Mesenchymal stem cell (in vitro differentiated cells and primary cell): Measurements from ENCODE around the gene MTOR.

ENCODE experiments used
- DNase-seq: peaks from one replicate; pipeline ENCODE4 v3.0.0-alpha.2; 2013
- H2AFZ ChIP-seq: one replicate; pipeline ENCODE4 v1.6.1; 2013; ENCODE audit warnings: low read depth, mild to moderate bottlenecking, control low read depth, inconsistent platforms, low read length, moderate library complexity
- H2AK5ac ChIP-seq: 2 replicates; pipeline ENCODE4 v1.6.1; 2013; ENCODE audit warnings: low read length, moderate library complexity, mild to moderate bottlenecking, inconsistent platforms; ENCODE audit not compliant: severe bottlenecking
- H2BK120ac ChIP-seq: one replicate; pipeline ENCODE4 v1.6.1; 2013; ENCODE audit warnings: low read depth, mild to moderate bottlenecking, inconsistent platforms, low read length, moderate library complexity
- H2BK12ac ChIP-seq, 2 experiments: one replicate each; pipeline ENCODE4 v1.6.1; 2013; ENCODE audit warnings: inconsistent platforms in 2 of 2, low read length in 2 of 2, mild to moderate bottlenecking in 2 of 2, moderate library complexity in 2 of 2, control low read depth in 1 of 2
- H2BK15ac ChIP-seq: one replicate; pipeline ENCODE4 v1.6.1; 2013; ENCODE audit warnings: mild to moderate bottlenecking, low read depth, inconsistent platforms; ENCODE audit not compliant: poor library complexity, severe bottlenecking
- H2BK5ac ChIP-seq: 2 replicates; pipeline ENCODE4 v1.6.1; 2013; ENCODE audit warnings: low read depth, mild to moderate bottlenecking, low read length, control low read depth, inconsistent platforms; ENCODE audit not compliant: poor library complexity, severe bottlenecking
- H3K14ac ChIP-seq, 2 experiments: one replicate each; pipeline ENCODE4 v1.6.1; 2013; ENCODE audit warnings: inconsistent platforms in 2 of 2, low read length in 2 of 2, control low read depth in 1 of 2, mild to moderate bottlenecking in 1 of 2, moderate library complexity in 1 of 2
- H3K18ac ChIP-seq, 2 experiments: one replicate each; pipeline ENCODE4 v1.6.1; 2013; ENCODE audit warnings: inconsistent platforms in 2 of 2, low read length in 2 of 2, control low read depth in 1 of 2, low read depth in 1 of 2, mild to moderate bottlenecking in 1 of 2
- H3K23ac ChIP-seq, 2 experiments: one replicate each; pipeline ENCODE4 v1.6.1; 2013; ENCODE audit warnings: inconsistent platforms in 2 of 2, low read length in 2 of 2, mild to moderate bottlenecking in 2 of 2, moderate library complexity in 2 of 2, control low read depth in 1 of 2
- H3K27ac ChIP-seq: 2 replicates; pipeline ENCODE4 v1.5.1; 2013; ENCODE audit warnings: mild to moderate bottlenecking, moderate library complexity, low read length, control low read depth, inconsistent platforms; ENCODE audit not compliant: poor library complexity, severe bottlenecking
- H3K27me3 ChIP-seq, 2 experiments: 2 replicates each; pipeline versions ENCODE4 v1.6.1 to v1.7.0; 2013; ENCODE audit warnings: low read length in 2 of 2, mild to moderate bottlenecking in 2 of 2, moderate library complexity in 2 of 2, control low read depth in 1 of 2, inconsistent platforms in 1 of 2; ENCODE audit not compliant: control insufficient read depth in 1 of 2, insufficient read depth in 1 of 2
- H3K36me3 ChIP-seq, 2 experiments: 2 replicates each; pipeline versions ENCODE4 v1.6.1 to v1.7.0; 2013; ENCODE audit warnings: low read length in 2 of 2, control low read depth in 1 of 2, inconsistent platforms in 1 of 2, low read depth in 1 of 2, mild to moderate bottlenecking in 1 of 2; ENCODE audit not compliant: insufficient read depth in 2 of 2, control insufficient read depth in 1 of 2
- H3K4ac ChIP-seq, 2 experiments: one replicate each; pipeline ENCODE4 v1.6.1; 2013; ENCODE audit warnings: inconsistent platforms in 2 of 2, low read length in 2 of 2, mild to moderate bottlenecking in 2 of 2, moderate library complexity in 2 of 2, control low read depth in 1 of 2, low read depth in 1 of 2
- H3K4me1 ChIP-seq: 2 replicates; pipeline ENCODE4 v1.6.1; 2013; ENCODE audit warnings: low read depth, low read length, control low read depth; ENCODE audit not compliant: control insufficient read depth, insufficient read depth
- H3K4me2 ChIP-seq: 2 replicates; pipeline ENCODE4 v1.6.1; 2013; ENCODE audit warnings: low read length, mild to moderate bottlenecking, inconsistent platforms; ENCODE audit not compliant: poor library complexity, severe bottlenecking
- H3K4me3 ChIP-seq, 2 experiments: 2 replicates each; pipeline versions ENCODE4 v1.5.1 to v1.7.0; 2013; ENCODE audit warnings: low read length in 2 of 2, mild to moderate bottlenecking in 2 of 2, control low read depth in 1 of 2, low read depth in 1 of 2; ENCODE audit not compliant: insufficient read depth in 1 of 2
- H3K79me1 ChIP-seq: replicated peaks from 2 replicates; pipeline ENCODE4 v1.6.1; 2013; ENCODE audit warnings: mild to moderate bottlenecking, control low read depth, low read length, inconsistent platforms; ENCODE audit not compliant: poor library complexity, severe bottlenecking
- H3K9ac ChIP-seq: 2 replicates; pipeline ENCODE4 v1.7.0; 2013; ENCODE audit warnings: mild to moderate bottlenecking, low read length, moderate library complexity
- H3K9me3 ChIP-seq: 2 replicates; pipeline ENCODE4 v1.7.0; 2013; ENCODE audit warnings: mild to moderate bottlenecking, low read length; ENCODE audit not compliant: control insufficient read depth
- H4K8ac ChIP-seq: one replicate; pipeline ENCODE4 v1.6.1; 2013; ENCODE audit warnings: inconsistent platforms, mild to moderate bottlenecking, low read length, moderate library complexity
- H4K91ac ChIP-seq: one replicate; pipeline ENCODE4 v1.6.1; 2013; ENCODE audit warnings: mild to moderate bottlenecking, low read length, inconsistent platforms
- WGBS: methylation state at CpG from one replicate; pipeline ENCODE4 v1.1.7; 2013; ENCODE audit warnings: mixed read lengths; 5-methylcytosine and 5-hydroxymethylcytosine counted together

The MTOR gene

DNA sequence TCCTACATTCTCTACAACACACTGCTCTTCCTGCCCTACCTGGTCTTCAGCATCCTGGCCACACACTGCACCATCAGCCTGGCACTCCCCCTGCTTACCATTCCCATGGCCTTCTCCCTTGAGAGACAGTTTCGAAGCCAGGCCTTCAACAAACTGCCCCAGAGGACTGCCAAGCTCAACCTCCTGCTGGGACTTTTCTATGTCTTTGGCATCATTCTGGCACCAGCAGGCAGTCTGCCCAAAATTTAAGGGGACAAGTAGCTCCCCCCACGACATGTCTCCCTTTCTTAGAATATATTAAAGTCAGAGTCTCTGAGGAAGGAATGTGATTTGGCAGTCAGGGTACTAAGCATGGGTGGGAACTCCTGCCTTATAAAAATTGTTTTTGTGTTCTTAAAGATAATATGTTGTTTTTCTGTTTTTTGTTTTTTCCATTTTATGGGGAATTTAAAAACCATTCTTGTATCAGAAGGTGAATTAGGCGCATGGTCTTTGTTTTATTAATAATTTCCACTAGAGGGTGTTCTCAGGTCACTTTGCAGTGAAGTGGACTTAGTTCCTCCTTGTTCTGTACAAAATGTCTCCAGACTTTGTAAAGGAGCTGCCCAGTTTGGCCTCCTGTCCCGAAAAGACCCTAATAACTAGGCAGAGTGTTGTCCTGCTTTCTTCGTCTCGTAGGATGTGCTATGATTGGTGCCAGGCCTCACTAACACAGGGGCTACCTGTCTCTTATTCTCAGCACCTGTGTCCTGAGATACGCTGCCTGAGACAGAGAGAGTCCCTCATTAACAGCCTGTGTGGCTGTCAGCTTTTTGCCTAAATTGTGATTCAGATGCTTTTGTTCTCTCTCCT is 23.8 kb upstream of the MTOR start:
- Histone ChIP-seq H3K18ac (no peak overlapping the region), H4K8ac (peak overlapping the region; percentile 40), H3K14ac (no peak overlapping the region), H3K4me1 (peaks cover 10% of the 10 kb centered on the region), H2AFZ (no peak overlapping the region), H3K27ac (no peak overlapping the region), H3K9me3 (no peaks in the 10 kb centered on the region), H2BK5ac (no peak overlapping the region), H2BK15ac (no peak overlapping the region), H3K9ac (peak overlapping the region; percentile 10), H3K79me1 (peaks cover 43% of the 10 kb centered on the region), H2BK120ac (no peak overlapping the region), H3K4ac (no peak overlapping the region), H3K36me3 (peaks cover 12 to 26% of the 10 kb centered on the region in 2 experiments), H2BK12ac (no peak overlapping the region), H3K4me2 (no peak overlapping the region), H3K23ac (no peak overlapping the region), H4K91ac (no peak overlapping the region), H2AK5ac (no peak overlapping the region), H3K27me3 (no peaks in the 10 kb centered on the region), H3K4me3 (no peak overlapping the region)
- 97% methylated on average over 6 of the region's 7 CpGs for WGBS
- DNase-seq: no peak

DNA sequence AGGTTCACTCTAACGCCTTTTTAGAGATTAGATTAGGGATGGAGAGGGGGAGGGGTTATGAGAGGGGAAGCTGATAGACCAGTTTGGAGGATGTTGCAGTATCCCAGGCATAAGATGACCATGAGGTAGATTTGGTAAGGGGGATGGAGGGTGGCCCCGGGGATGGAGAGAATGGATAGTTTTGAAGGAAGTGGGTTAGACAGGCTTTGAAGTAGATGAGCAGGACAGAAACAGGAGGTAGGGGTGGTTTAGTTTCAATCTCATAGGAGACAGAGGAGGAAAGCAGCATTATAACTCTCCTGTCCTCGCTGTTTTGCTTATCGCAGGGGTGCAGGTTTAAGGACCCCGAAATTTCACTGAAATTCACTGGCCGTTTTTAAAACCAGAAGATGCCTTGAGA is 22.4 kb upstream of the MTOR start:
- H2BK120ac ChIP-seq: no peak overlapping the region
- no peak overlapping the region for H2BK15ac ChIP-seq
- peaks cover 10% of the 10 kb centered on the region for H3K4me1 ChIP-seq
- H3K18ac ChIP-seq: no peak overlapping the region
- no peak overlapping the region for H3K14ac ChIP-seq
- no peak overlapping the region for H2AK5ac ChIP-seq
- 83% methylated on average over 6 of the region's 6 CpGs for WGBS
- peaks cover 48% of the 10 kb centered on the region for H3K79me1 ChIP-seq
- H3K36me3 ChIP-seq: peaks cover 11 to 24% of the 10 kb centered on the region in 2 experiments
- no peak overlapping the region for H2BK12ac ChIP-seq
- H2AFZ ChIP-seq: no peak overlapping the region
- no peak overlapping the region for H4K91ac ChIP-seq
- H3K27ac ChIP-seq: no peak overlapping the region
- no peaks in the 10 kb centered on the region for H3K9me3 ChIP-seq
- no peak overlapping the region for H3K4me3 ChIP-seq
- DNase-seq: no peak
- no peak overlapping the region for H3K23ac ChIP-seq
- no peak overlapping the region for H4K8ac ChIP-seq
- H3K9ac ChIP-seq: no peak overlapping the region
- H3K4ac ChIP-seq: no peak overlapping the region
- H2BK5ac ChIP-seq: no peak overlapping the region
- no peaks in the 10 kb centered on the region for H3K27me3 ChIP-seq
- H3K4me2 ChIP-seq: no peak overlapping the region

DNA sequence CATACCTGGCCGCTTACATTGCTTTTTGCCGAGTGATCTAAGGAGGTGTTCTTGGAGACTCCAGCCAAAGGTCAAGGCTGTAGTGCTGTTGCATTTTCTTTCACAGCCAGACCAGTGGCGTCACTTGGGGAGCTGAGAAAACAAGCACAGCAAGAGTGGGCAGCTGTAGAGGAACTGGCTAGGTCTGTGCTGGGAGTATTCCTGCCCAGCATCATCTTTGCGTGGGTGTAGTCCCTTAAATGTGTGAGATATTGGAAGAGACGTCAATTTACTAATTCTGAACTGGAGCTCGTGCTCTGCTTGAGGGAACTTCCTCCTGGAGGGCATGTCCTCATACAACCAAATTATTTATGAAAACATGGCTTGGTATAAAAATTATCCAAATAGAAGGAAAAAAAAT is 20.8 kb upstream of the MTOR start:
- Histone ChIP-seq H2BK5ac (no peak overlapping the region), H2BK12ac (no peak overlapping the region), H3K23ac (no peak overlapping the region), H3K27ac (no peak overlapping the region), H3K4me1 (peaks cover 10% of the 10 kb centered on the region), H3K79me1 (peaks cover 46% of the 10 kb centered on the region), H3K9me3 (no peaks in the 10 kb centered on the region), H3K27me3 (no peaks in the 10 kb centered on the region), H2BK15ac (no peak overlapping the region), H4K91ac (no peak overlapping the region), H3K9ac (no peak overlapping the region), H3K36me3 (peaks cover 21% of the 10 kb centered on the region in 2 experiments), H3K4me2 (no peak overlapping the region), H4K8ac (no peak overlapping the region), H3K4ac (no peak overlapping the region), H3K18ac (no peak overlapping the region), H2BK120ac (no peak overlapping the region), H2AFZ (no peak overlapping the region), H3K4me3 (no peak overlapping the region), H3K14ac (no peak overlapping the region), H2AK5ac (no peak overlapping the region)
- no peak for DNase-seq
- 99% methylated on average over 3 of the region's 6 CpGs for WGBS

DNA sequence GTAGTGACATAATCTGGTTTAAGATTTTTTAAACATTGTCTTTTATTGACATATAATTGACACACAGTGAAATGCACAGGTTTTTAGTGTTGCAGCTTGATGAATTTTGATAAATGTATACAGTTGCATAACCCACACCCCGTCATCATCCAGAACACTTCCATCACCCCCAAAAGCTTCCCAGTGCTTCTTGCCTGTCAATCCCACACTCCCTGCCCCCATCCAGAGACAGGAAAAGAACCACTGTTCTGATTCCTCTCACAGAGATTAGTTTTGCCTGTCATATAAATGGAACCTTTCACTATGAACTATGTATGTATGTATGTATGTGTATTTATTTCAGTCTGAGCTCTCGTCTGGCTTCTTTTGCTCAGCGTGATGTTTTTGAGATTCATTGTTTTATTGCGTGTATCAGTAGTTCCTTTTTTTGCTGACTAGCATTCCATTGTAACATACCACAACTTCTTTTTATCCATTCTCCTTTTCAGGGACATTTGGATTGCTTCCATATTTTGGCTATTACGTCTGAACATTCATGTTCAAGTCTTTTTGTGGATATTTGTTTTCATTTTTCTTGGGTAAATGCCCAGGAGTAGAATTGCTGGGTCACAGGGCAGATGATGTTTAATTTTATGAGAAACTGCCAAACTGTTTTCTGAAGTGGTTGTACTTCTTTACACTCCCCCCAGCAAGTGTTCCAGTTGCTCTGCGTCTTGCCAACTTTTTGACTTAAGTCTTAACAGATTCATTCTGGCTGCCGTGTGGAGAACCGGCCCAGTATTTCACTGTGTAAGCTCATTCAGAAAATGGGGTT is 19.4 kb upstream of the MTOR start:
- 94% methylated on average over 8 of the region's 8 CpGs for WGBS

More for the DNA sequence above, 19.4 kb upstream of the MTOR start:
- Histone ChIP-seq H3K23ac (no peak overlapping the region), H3K14ac (no peak overlapping the region), H3K79me1 (peaks cover 50% of the 10 kb centered on the region), H2BK5ac (no peak overlapping the region), H2BK12ac (no peak overlapping the region), H3K27ac (no peak overlapping the region), H2AK5ac (no peak overlapping the region), H3K4ac (no peak overlapping the region), H3K9ac (no peak overlapping the region), H2BK120ac (no peak overlapping the region), H3K4me3 (no peak overlapping the region), H3K36me3 (peaks cover 15 to 21% of the 10 kb centered on the region in 2 experiments), H4K8ac (no peak overlapping the region), H3K4me1 (peaks cover 7% of the 10 kb centered on the region), H2AFZ (no peak overlapping the region), H3K4me2 (no peak overlapping the region), H2BK15ac (no peak overlapping the region), H3K27me3 (no peaks in the 10 kb centered on the region), H3K18ac (no peak overlapping the region), H3K9me3 (no peaks in the 10 kb centered on the region), H4K91ac (no peak overlapping the region)
- DNase-seq: no peak
